ENCODE data around the gene PCDH19.

- TF ChIP-seq CTCF (IDR thresholded peaks at IDR 0.05) = no peak
- no peak for TF ChIP-seq POLR2A (IDR thresholded peaks at IDR 0.05)
- no peak for TF ChIP-seq POLR2AphosphoS5 (IDR thresholded peaks at IDR 0.05)
Measured at GRCh38 chrX:100264200-100264599, 145.9 kb downstream of the PCDH19 start.

All from breast epithelium (tissue), 3 donors.